Hepatocyte (in vitro differentiated cells): ENCODE data around the gene NHEJ1. TPM values are rescaled to one million over a fixed set of nuclear protein-coding genes. Genes with fewer than 3 reads are reported as not detected.

Experiments
- DNase-seq: peaks from one replicate; pipeline ENCODE4 v3.0.0-alpha.2; 2016; ENCODE audit warnings: low spot score
- H2AFZ ChIP-seq: fragments of 200-600 bp; sonication (generic); 2 replicates; pipeline ENCODE4 v1.6.0; 2016; ENCODE audit warnings: antibody characterized with exemption, mild to moderate bottlenecking
- H3K27ac ChIP-seq: fragments of 200-600 bp; sonication (generic); 2 replicates; pipeline ENCODE4 v1.5.1; 2016; ENCODE audit warnings: mild to moderate bottlenecking
- H3K27me3 ChIP-seq: fragments of 200-600 bp; sonication (generic); 2 replicates; pipeline ENCODE4 v1.6.1; 2016
- H3K36me3 ChIP-seq: fragments of 200-600 bp; sonication (generic); replicated peaks from 2 replicates; pipeline ENCODE4 v1.5.1; 2016; ENCODE audit warnings: low read depth; ENCODE audit not compliant: insufficient read depth
- H3K4me1 ChIP-seq: fragments of 200-600 bp; sonication (generic); 2 replicates; pipeline ENCODE4 v1.5.1; 2016; ENCODE audit warnings: mild to moderate bottlenecking, moderate library complexity; ENCODE audit not compliant: insufficient read depth
- H3K4me2 ChIP-seq: fragments of 200-600 bp; sonication (generic); 2 replicates; pipeline ENCODE4 v1.6.0; 2016
- H3K4me3 ChIP-seq: fragments of 200-600 bp; sonication (generic); 2 replicates; pipeline ENCODE4 v1.5.1; 2016; ENCODE audit warnings: mild to moderate bottlenecking
- H3K79me2 ChIP-seq: fragments of 200-600 bp; sonication (generic); 2 replicates; pipeline ENCODE4 v1.6.0; 2017; ENCODE audit warnings: mild to moderate bottlenecking
- H3K9me2 ChIP-seq: fragments of 200-600 bp; sonication (generic); replicated peaks from 2 replicates; pipeline ENCODE4 v1.6.0; 2017; ENCODE audit warnings: mild to moderate bottlenecking; ENCODE audit not compliant: insufficient read depth
- H3K9me3 ChIP-seq: fragments of 200-600 bp; sonication (generic); 2 replicates; pipeline ENCODE4 v1.5.1; 2016; ENCODE audit warnings: low read depth, mild to moderate bottlenecking
- H4K20me1 ChIP-seq: fragments of 200-600 bp; sonication (generic); 2 replicates; pipeline ENCODE4 v1.6.0; 2016; ENCODE audit warnings: mild to moderate bottlenecking; ENCODE audit not compliant: insufficient read depth, poor library complexity, severe bottlenecking
- EZH2 ChIP-seq: fragments of 200-600 bp; sonication (generic); IDR thresholded peaks from 2 replicates; pipeline ENCODE4 v1.6.1; 2016; ENCODE audit warnings: antibody characterized with exemption, mild to moderate bottlenecking, borderline replicate concordance
- EZH2phosphoT487 ChIP-seq: fragments of 200-600 bp; sonication (generic); IDR thresholded peaks from one replicate; pipeline ENCODE4 v1.6.1; 2018; ENCODE audit warnings: antibody characterized with exemption, mild to moderate bottlenecking, low read depth, moderate library complexity; ENCODE audit not compliant: unreplicated experiment, severe bottlenecking
- WGBS: methylation state at CpG from one replicate; pipeline ENCODE4 v1.1.6; 2016; ENCODE audit warnings: low lambda C conversion rate; ENCODE audit errors: missing lambda C conversion rate; 5-methylcytosine and 5-hydroxymethylcytosine counted together
- polyA plus RNA-seq: library from polyadenylated mRNA; unstranded; fragments of >200 nt; fragmentation: Nextera tagmentation; extraction: Ambion mirVana; gene quantifications from 2 replicates; pipeline ENCODE4 v1.2.1, GENCODE V29; 2016
- total RNA-seq: library from RNA; depleted of rRNA; stranded (reverse); fragments of >200 nt; gene quantifications from 2 replicates; pipeline ENCODE4 v1.2.3, GENCODE V29; 2014
- TF ChIP-seq, protein P1 (sequence below): fragments of 200-600 bp; sonication (generic); IDR thresholded peaks from 2 replicates; pipeline ENCODE4 v1.5.1; 2016; ENCODE audit warnings: antibody characterized with exemption, mild to moderate bottlenecking; ENCODE audit not compliant: poor library complexity

The NHEJ1 gene
- total and polyA plus RNA-seq, 2 experiments from 2014 or later: 18.1 to 28.2 TPM

DNA sequence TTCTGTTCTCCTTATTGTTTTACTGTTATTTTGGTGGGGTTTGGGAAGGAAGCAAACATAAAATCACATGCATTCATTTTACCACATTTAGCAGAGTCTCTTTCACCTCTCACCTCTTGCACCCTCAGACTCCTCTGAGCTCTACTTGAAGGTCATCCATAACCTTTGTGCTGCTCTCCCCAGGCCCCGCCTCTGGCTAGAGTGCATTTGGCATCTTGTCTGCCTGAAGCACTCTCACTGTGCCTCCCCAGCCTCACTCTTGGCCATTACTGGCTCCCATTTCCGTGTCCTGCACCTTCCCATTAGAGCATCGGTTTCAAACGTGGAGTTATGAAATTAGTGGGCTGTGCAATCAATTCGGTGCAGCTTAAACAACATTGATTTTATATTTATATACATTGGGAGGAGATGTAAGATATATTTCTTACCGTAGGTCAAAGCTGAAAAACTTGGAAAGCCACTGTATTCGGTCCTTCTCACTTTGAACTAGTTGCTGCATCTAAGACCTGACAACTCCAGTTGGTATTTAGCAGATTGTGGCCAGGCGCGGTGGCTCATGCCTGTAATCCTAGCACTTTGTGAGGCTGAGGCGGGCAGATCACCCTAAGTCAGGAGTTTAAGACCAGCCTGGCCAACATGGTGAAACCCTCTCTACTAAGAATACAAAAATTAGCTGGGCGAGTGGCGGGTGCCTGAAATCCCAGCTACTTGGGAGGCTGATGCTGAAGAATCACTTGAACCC is 39.0 kb upstream of the NHEJ1 start:
- Histone ChIP-seq H3K79me2 (no peaks in the 10 kb centered on the region), H3K4me1 (no peaks in the 10 kb centered on the region), H3K4me2 (no peak overlapping the region), H3K9me2 (no peaks in the 10 kb centered on the region), H3K9me3 (no peaks in the 10 kb centered on the region), H2AFZ (no peak overlapping the region), H3K27me3 (no peaks in the 10 kb centered on the region), H3K4me3 (no peak overlapping the region), H3K27ac (no peak overlapping the region), H4K20me1 (no peaks in the 10 kb centered on the region), H3K36me3 (no peaks in the 10 kb centered on the region)
- no peak for DNase-seq
- WGBS: 83% methylated on average over 12 of the region's 12 CpGs
- TF ChIP-seq EZH2 (no peak), EZH2phosphoT487 (no peak)
- TF ChIP-seq, protein P1, sequence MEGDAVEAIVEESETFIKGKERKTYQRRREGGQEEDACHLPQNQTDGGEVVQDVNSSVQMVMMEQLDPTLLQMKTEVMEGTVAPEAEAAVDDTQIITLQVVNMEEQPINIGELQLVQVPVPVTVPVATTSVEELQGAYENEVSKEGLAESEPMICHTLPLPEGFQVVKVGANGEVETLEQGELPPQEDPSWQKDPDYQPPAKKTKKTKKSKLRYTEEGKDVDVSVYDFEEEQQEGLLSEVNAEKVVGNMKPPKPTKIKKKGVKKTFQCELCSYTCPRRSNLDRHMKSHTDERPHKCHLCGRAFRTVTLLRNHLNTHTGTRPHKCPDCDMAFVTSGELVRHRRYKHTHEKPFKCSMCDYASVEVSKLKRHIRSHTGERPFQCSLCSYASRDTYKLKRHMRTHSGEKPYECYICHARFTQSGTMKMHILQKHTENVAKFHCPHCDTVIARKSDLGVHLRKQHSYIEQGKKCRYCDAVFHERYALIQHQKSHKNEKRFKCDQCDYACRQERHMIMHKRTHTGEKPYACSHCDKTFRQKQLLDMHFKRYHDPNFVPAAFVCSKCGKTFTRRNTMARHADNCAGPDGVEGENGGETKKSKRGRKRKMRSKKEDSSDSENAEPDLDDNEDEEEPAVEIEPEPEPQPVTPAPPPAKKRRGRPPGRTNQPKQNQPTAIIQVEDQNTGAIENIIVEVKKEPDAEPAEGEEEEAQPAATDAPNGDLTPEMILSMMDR: no peak

DNA sequence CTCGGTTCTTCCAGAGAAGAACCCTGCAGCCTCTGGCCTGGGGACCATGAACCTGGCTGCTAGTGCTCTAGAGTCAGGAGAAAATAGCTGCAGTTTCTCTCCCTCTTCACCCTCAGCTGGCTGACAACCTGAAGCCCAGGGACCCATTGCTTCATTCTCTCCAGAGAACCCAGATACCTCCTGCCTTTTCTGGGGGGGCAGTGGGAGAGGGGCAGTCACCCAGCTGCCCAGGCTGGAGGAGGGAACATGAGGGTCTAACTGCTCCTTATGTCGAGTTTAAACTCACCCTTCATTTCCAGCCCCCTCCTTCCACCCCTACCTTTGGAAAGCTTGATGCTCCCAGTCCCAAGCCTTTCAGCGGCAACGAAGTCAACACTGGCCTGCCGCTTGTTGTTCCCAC is 38.4 kb upstream of the NHEJ1 start:
- Histone ChIP-seq H3K4me3 (no peak overlapping the region), H2AFZ (no peak overlapping the region), H3K9me3 (no peaks in the 10 kb centered on the region), H3K36me3 (no peaks in the 10 kb centered on the region), H3K27ac (no peak overlapping the region), H3K4me1 (no peaks in the 10 kb centered on the region), H3K27me3 (no peaks in the 10 kb centered on the region), H3K4me2 (no peak overlapping the region), H3K9me2 (no peaks in the 10 kb centered on the region), H3K79me2 (no peaks in the 10 kb centered on the region), H4K20me1 (no peaks in the 10 kb centered on the region)
- DNase-seq: no peak
- 77% methylated on average over 5 of the region's 5 CpGs for WGBS
- TF ChIP-seq EZH2: no peak
- no peak for TF ChIP-seq EZH2phosphoT487
- TF ChIP-seq, protein P1: no peak

DNA sequence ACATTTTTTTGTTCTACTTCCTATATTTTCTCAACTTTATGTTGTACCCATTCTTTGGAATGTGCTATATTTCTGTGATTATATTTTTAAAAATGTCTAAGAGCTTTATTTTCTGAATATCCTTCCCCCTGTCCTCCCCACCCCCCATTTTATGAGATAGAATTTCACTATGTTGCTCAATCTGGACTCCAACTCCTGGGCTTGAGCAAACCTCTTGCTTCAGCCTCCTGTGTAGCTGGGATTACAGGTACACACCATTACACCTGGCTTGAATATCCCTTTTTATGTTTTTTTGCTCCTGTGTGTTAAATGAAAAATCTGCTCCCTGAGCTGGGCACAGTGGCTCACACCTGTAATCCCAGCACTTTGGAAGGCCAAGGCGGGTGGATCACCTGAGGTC is 36.8 kb upstream of the NHEJ1 start:
- H3K27ac ChIP-seq: no peak overlapping the region
- WGBS: 100% methylated on average over 1 of the region's 1 CpG
- DNase-seq: no peak

More for the DNA sequence above, 36.8 kb upstream of the NHEJ1 start:
- H3K36me3 ChIP-seq: no peaks in the 10 kb centered on the region
- H3K9me3 ChIP-seq: no peaks in the 10 kb centered on the region
- H2AFZ ChIP-seq: no peak overlapping the region
- H3K4me3 ChIP-seq: no peak overlapping the region
- no peaks in the 10 kb centered on the region for H3K79me2 ChIP-seq
- H3K27me3 ChIP-seq: no peaks in the 10 kb centered on the region
- TF ChIP-seq, protein P1: no peak
- TF ChIP-seq EZH2: no peak
- TF ChIP-seq EZH2phosphoT487: no peak
- no peaks in the 10 kb centered on the region for H3K9me2 ChIP-seq
- no peaks in the 10 kb centered on the region for H4K20me1 ChIP-seq
- H3K4me2 ChIP-seq: no peak overlapping the region
- H3K4me1 ChIP-seq: no peaks in the 10 kb centered on the region
